Trophoblast cell (in vitro differentiated cells and primary cell): ENCODE measurements around the gene THSD4.

Source experiments
- DNase-seq, 2 donors: peaks; one replicate each; pipeline ENCODE4 v3.0.0-alpha.2; 2016
- H2AFZ ChIP-seq: 2 replicates; pipeline ENCODE4 v1.6.1; 2013; ENCODE audit warnings: low read length, moderate library complexity, mild to moderate bottlenecking; ENCODE audit not compliant: insufficient read depth, poor library complexity
- H2AK5ac ChIP-seq: 2 replicates; pipeline ENCODE4 v1.6.1; 2013; ENCODE audit warnings: mild to moderate bottlenecking, low read length
- H2BK120ac ChIP-seq: 2 replicates; pipeline ENCODE4 v1.6.1; 2013; ENCODE audit warnings: low read length, mild to moderate bottlenecking, moderate library complexity; ENCODE audit not compliant: insufficient read depth, poor library complexity
- H2BK12ac ChIP-seq: 2 replicates; pipeline ENCODE4 v1.6.1; 2013; ENCODE audit warnings: mild to moderate bottlenecking, low read length, moderate library complexity
- H2BK5ac ChIP-seq: 2 replicates; pipeline ENCODE4 v1.6.1; 2013; ENCODE audit warnings: low read length, low read depth, moderate library complexity, mild to moderate bottlenecking; ENCODE audit not compliant: poor library complexity
- H3K14ac ChIP-seq: 2 replicates; pipeline ENCODE4 v1.6.1; 2013; ENCODE audit warnings: mild to moderate bottlenecking, low read length
- H3K18ac ChIP-seq: 2 replicates; pipeline ENCODE4 v1.6.1; 2013; ENCODE audit warnings: mild to moderate bottlenecking, low read length
- H3K23ac ChIP-seq: 2 replicates; pipeline ENCODE4 v1.6.1; 2013; ENCODE audit warnings: low read length
- H3K27ac ChIP-seq: 2 replicates; pipeline ENCODE4 v1.5.1; 2013; ENCODE audit warnings: low read depth, mild to moderate bottlenecking, inconsistent platforms, low read length, moderate library complexity
- H3K27me3 ChIP-seq: 2 replicates; pipeline ENCODE4 v1.6.1; 2013; ENCODE audit warnings: inconsistent platforms, mild to moderate bottlenecking, low read length, moderate library complexity; ENCODE audit not compliant: insufficient read depth
- H3K36me3 ChIP-seq, 2 experiments: 1 replicate in 1 of 2; 2 replicates in 1 of 2; pipeline ENCODE4 v1.6.1; 2013; ENCODE audit warnings: low read length in 2 of 2, mild to moderate bottlenecking in 2 of 2, moderate library complexity in 1 of 2; ENCODE audit not compliant: insufficient read depth in 2 of 2, control insufficient read depth in 1 of 2
- H3K4ac ChIP-seq: 2 replicates; pipeline ENCODE4 v1.6.1; 2013; ENCODE audit warnings: low read depth, mild to moderate bottlenecking, low read length, moderate library complexity
- H3K4me1 ChIP-seq, 2 experiments: 1 replicate in 1 of 2; 2 replicates in 1 of 2; pipeline ENCODE4 v1.6.1; 2013; ENCODE audit warnings: low read length in 2 of 2, mild to moderate bottlenecking in 2 of 2, moderate library complexity in 1 of 2; ENCODE audit not compliant: insufficient read depth in 2 of 2, control insufficient read depth in 1 of 2
- H3K4me2 ChIP-seq: 2 replicates; pipeline ENCODE4 v1.6.1; 2013; ENCODE audit warnings: inconsistent platforms, mild to moderate bottlenecking, low read length, moderate library complexity
- H3K4me3 ChIP-seq: 2 replicates; pipeline ENCODE4 v1.5.1; 2013; ENCODE audit warnings: mild to moderate bottlenecking, low read depth, low read length, inconsistent platforms
- H3K79me1 ChIP-seq: one replicate; pipeline ENCODE4 v1.6.1; 2013; ENCODE audit warnings: low read length
- H3K79me2 ChIP-seq: 2 replicates; pipeline ENCODE4 v1.6.1; 2013; ENCODE audit warnings: low read length, mild to moderate bottlenecking; ENCODE audit not compliant: control insufficient read depth, insufficient read depth, poor library complexity
- H3K9ac ChIP-seq: 2 replicates; pipeline ENCODE4 v1.6.1; 2013; ENCODE audit warnings: mild to moderate bottlenecking, low read length
- H3K9me3 ChIP-seq: 2 replicates; pipeline ENCODE4 v1.6.1; 2013; ENCODE audit warnings: low read depth, mild to moderate bottlenecking, control low read depth, inconsistent platforms, low read length; ENCODE audit not compliant: insufficient read depth
- H4K12ac ChIP-seq: 2 replicates; pipeline ENCODE4 v1.6.1; 2013; ENCODE audit warnings: low read depth, mild to moderate bottlenecking, low read length, moderate library complexity
- H4K8ac ChIP-seq: 2 replicates; pipeline ENCODE4 v1.6.1; 2013; ENCODE audit warnings: low read depth, mild to moderate bottlenecking, low read length, moderate library complexity
- H4K91ac ChIP-seq: one replicate; pipeline ENCODE4 v1.6.1; 2013; ENCODE audit warnings: low read depth, mild to moderate bottlenecking, low read length, moderate library complexity
- WGBS: extraction: QIAGEN DNeasy Blood & Tissue Kit; methylation state at CpG from one replicate; pipeline ENCODE4 v1.1.7; 2013; ENCODE audit warnings: missing lambda C conversion rate; ENCODE audit not compliant: insufficient read length, insufficient coverage; ENCODE audit errors: extremely low coverage; 5-methylcytosine and 5-hydroxymethylcytosine counted together

The THSD4 gene

DNA sequence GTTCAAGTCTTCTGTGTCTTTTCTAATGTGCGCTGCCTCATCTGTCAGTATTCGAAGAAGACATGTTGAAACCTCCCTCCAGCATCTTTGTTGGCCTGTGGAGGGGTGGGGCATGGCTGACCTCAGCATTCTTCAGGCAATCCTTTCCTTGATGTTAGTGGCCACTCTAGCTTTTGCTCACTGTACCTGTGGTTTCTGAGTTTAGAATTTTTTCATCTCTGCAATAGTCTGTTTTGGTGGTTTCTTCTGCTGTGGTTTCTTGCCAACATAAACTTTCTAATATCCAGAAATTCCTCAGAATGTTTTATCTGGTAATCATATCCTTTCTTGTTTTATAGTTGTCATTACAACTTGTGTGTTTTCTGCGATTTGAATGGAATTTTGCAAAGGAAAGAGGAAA, 443.8 kb downstream of the THSD4 start:
- Histone ChIP-seq H3K18ac (no peak overlapping the region), H4K8ac (no peak overlapping the region), H3K9me3 (peaks cover 2% of the 10 kb centered on the region), H3K4me3 (no peak overlapping the region), H2AK5ac (no peak overlapping the region), H3K79me1 (no peaks in the 10 kb centered on the region), H3K79me2 (no peaks in the 10 kb centered on the region), H3K27me3 (no peaks in the 10 kb centered on the region), H3K4ac (no peak overlapping the region), H3K23ac (no peak overlapping the region), H3K36me3 (no peaks in the 10 kb centered on the region), H3K27ac (no peak overlapping the region), H3K9ac (no peak overlapping the region), H3K14ac (no peak overlapping the region), H2AFZ (no peak overlapping the region), H4K12ac (no peak overlapping the region), H2BK5ac (no peak overlapping the region), H2BK120ac (no peak overlapping the region), H2BK12ac (no peak overlapping the region), H4K91ac (no peak overlapping the region), H3K4me1 (no peaks in the 10 kb centered on the region), H3K4me2 (no peak overlapping the region)
- no CpG with 5 or more reads among the region's 3 CpGs for WGBS
- DNase-seq = peak in 1 of 2 donors; percentile 38

DNA sequence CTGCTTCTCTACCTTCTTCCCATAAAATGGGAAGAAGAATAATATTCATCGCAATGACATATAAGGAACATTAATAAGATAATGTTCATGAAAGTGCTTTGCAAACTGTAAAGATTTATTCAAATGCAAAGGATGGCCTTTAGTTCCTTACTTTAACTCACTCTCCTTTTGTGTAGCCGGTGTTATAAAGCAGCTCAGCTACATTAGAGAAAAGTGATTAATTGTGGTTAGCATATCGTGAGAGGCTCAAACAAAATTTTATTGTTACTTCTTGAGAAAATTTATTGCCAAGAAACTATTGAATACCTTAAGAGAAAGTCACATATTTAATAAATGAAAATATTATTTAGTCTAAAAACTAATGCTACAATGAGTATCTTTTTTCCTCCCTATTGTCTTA, 444.3 kb downstream of the THSD4 start:
- Histone ChIP-seq H3K4me3 (no peak overlapping the region), H3K4me2 (no peak overlapping the region), H3K4me1 (no peaks in the 10 kb centered on the region)

DNA sequence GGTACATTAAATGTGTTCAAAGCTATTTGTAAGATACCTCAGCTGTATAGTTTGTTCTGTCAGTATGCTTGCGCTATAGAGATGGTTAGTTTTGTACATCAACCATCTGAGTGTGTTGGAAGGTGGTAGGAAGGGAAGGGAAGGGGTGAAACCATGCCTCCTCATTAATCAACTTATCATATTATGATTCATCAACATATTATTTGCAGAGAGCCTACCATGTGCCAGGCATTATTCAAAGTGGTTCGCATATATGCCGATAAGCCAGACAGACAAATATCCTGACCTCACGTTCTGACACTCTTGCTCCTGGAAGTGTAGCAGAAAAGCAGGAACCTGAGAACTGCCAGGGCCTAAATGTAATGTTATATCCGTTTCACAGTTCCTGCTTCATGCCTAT, 447.0 kb downstream of the THSD4 start:
- WGBS = no CpG with 5 or more reads among the region's 5 CpGs

More for the DNA sequence above, 444.3 kb downstream of the THSD4 start:
- Histone ChIP-seq H3K27me3 (no peaks in the 10 kb centered on the region), H4K8ac (no peak overlapping the region), H2BK5ac (no peak overlapping the region), H3K27ac (no peak overlapping the region), H2AFZ (no peak overlapping the region), H2AK5ac (no peak overlapping the region), H3K14ac (no peak overlapping the region), H2BK120ac (no peak overlapping the region), H3K79me1 (no peaks in the 10 kb centered on the region), H3K9me3 (no peaks in the 10 kb centered on the region), H3K9ac (no peak overlapping the region), H3K79me2 (no peaks in the 10 kb centered on the region), H2BK12ac (no peak overlapping the region), H4K12ac (no peak overlapping the region), H3K36me3 (no peaks in the 10 kb centered on the region), H3K23ac (no peak overlapping the region), H4K91ac (no peak overlapping the region), H3K18ac (no peak overlapping the region), H3K4ac (no peak overlapping the region)
- no CpG with 5 or more reads among the region's 3 CpGs for WGBS
- DNase-seq = no peak

DNA sequence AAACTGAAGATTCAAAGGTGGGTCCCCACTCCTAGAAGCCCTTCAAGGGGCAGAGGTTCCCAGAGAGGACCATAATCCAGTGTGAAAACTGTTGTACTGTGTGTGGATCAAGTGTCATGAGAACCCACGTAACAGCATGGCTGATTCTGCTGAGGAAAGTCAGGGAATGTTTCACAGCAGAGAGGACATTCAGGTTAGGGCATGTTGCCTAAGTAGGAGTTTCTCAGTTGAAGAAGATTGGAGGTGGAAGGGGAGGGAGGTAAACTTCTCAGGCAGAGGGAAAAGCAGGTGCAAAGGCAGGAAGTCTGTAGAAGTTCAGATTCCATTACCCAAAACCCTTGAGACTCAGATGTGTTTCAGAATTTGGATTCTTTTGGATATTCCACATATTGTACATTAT, 448.9 kb downstream of the THSD4 start:
- Histone ChIP-seq H2AK5ac (no peak overlapping the region), H3K4ac (no peak overlapping the region), H3K14ac (no peak overlapping the region), H3K27me3 (no peaks in the 10 kb centered on the region), H3K9me3 (no peaks in the 10 kb centered on the region), H4K91ac (no peak overlapping the region), H3K36me3 (no peaks in the 10 kb centered on the region), H3K18ac (no peak overlapping the region), H3K27ac (no peak overlapping the region), H2AFZ (no peak overlapping the region), H2BK120ac (no peak overlapping the region), H3K4me2 (no peak overlapping the region), H2BK12ac (no peak overlapping the region), H3K79me1 (no peaks in the 10 kb centered on the region), H3K23ac (no peak overlapping the region), H4K12ac (no peak overlapping the region), H3K79me2 (no peaks in the 10 kb centered on the region), H3K4me3 (no peak overlapping the region), H2BK5ac (no peak overlapping the region), H3K4me1 (no peaks in the 10 kb centered on the region), H3K9ac (no peak overlapping the region), H4K8ac (no peak overlapping the region)
- DNase-seq = no peak
- no CpG with 5 or more reads among the region's 1 CpG for WGBS

More for the DNA sequence above, 447.0 kb downstream of the THSD4 start:
- Histone ChIP-seq H2BK5ac (no peak overlapping the region), H3K18ac (no peak overlapping the region), H3K79me1 (no peaks in the 10 kb centered on the region), H2AK5ac (no peak overlapping the region), H3K27ac (no peak overlapping the region), H2BK120ac (no peak overlapping the region), H3K23ac (no peak overlapping the region), H3K4me3 (no peak overlapping the region), H2BK12ac (no peak overlapping the region), H4K8ac (no peak overlapping the region), H3K79me2 (no peaks in the 10 kb centered on the region), H3K4me2 (no peak overlapping the region), H3K36me3 (no peaks in the 10 kb centered on the region), H3K9me3 (no peaks in the 10 kb centered on the region), H3K4me1 (no peaks in the 10 kb centered on the region), H4K12ac (no peak overlapping the region), H4K91ac (no peak overlapping the region), H3K4ac (no peak overlapping the region), H3K14ac (no peak overlapping the region), H2AFZ (no peak overlapping the region), H3K27me3 (no peaks in the 10 kb centered on the region), H3K9ac (no peak overlapping the region)
- DNase-seq = no peak
